IMR-90 (cell line): ENCODE results near the gene ZFP36L2. TPM values are rescaled to one million over a fixed set of nuclear protein-coding genes. Genes with fewer than 3 reads are reported as not detected.
A peak's percentile ranks its signal among the peaks of the same experiment; 100 is the strongest.

Experiments
- ATAC-seq: fragments of 200-7000 bp; cut with Tn5 transposase; 2 replicates; pipeline ENCODE4 v1.9.1; 2020; ENCODE audit warnings: low read depth, mild to moderate bottlenecking, moderate library complexity
- BruUV-seq: library from RNA; stranded (reverse); fragments of 400-500 nt; replicated peaks from 2 replicates; lab custom pipeline; 2021; lab: Mats Ljungman, UMichigan
- CTCF ChIA-PET: fragments of 300-600 bp; formaldehyde crosslinking; extraction: SDS; loops from one replicate; lab custom pipeline; 2021; ENCODE audit warnings: antibody characterized with exemption; lab: Yijun Ruan, JAX
- POLR2A ChIA-PET: fragments of 300-600 bp; sonication (Branson Sonifier 250); formaldehyde crosslinking; loops from one replicate; lab custom pipeline; 2022; ENCODE audit warnings: antibody characterized with exemption; ENCODE audit not compliant: unreplicated experiment; lab: Charles Lee
- DNase-seq: peaks from one replicate; pipeline ENCODE4 v3.0.0; 2013
- H2AFZ ChIP-seq: replicated peaks from 2 replicates; pipeline ENCODE3; 2013; ENCODE audit warnings: low read length, mild to moderate bottlenecking; ENCODE audit not compliant: poor library complexity
- H2AK5ac ChIP-seq: 2 replicates; pipeline ENCODE4 v1.6.1; 2013; ENCODE audit warnings: low read depth, low read length, inconsistent platforms
- H2AK9ac ChIP-seq: replicated peaks from 2 replicates; pipeline ENCODE3; 2013; ENCODE audit warnings: mild to moderate bottlenecking, low read depth, low read length, moderate library complexity; ENCODE audit not compliant: poor library complexity
- H2BK120ac ChIP-seq: 2 replicates; pipeline ENCODE4 v1.6.1; 2013; ENCODE audit warnings: low read depth, low read length, inconsistent platforms
- H2BK15ac ChIP-seq: 3 replicates; pipeline ENCODE4 v1.6.1; 2013; ENCODE audit warnings: low read depth, low read length, inconsistent platforms
- H2BK20ac ChIP-seq: 2 replicates; pipeline ENCODE4 v1.6.1; 2013; ENCODE audit warnings: low read depth, mild to moderate bottlenecking, inconsistent platforms, low read length, moderate library complexity
- H2BK5ac ChIP-seq: 2 replicates; pipeline ENCODE4 v1.6.1; 2013; ENCODE audit warnings: mild to moderate bottlenecking, low read depth, low read length, inconsistent platforms; ENCODE audit not compliant: poor library complexity, severe bottlenecking
- H3K14ac ChIP-seq: replicated peaks from 2 replicates; pipeline ENCODE4 v1.6.1; 2013; ENCODE audit warnings: low read depth, low read length, inconsistent platforms
- H3K18ac ChIP-seq: 2 replicates; pipeline ENCODE4 v1.6.1; 2013; ENCODE audit warnings: low read depth, low read length, control low read depth
- H3K23ac ChIP-seq: 2 replicates; pipeline ENCODE4 v1.6.1; 2013; ENCODE audit warnings: low read depth, low read length, inconsistent platforms
- H3K27ac ChIP-seq: 2 replicates; pipeline ENCODE4 v1.5.1; 2013; ENCODE audit warnings: mild to moderate bottlenecking, control low read depth, low read length; ENCODE audit not compliant: insufficient read depth
- H3K27me3 ChIP-seq: 2 replicates; pipeline ENCODE4 v1.6.1; 2013; ENCODE audit warnings: low read length; ENCODE audit not compliant: control insufficient read depth, insufficient read depth
- H3K36me3 ChIP-seq: 2 replicates; pipeline ENCODE4 v1.6.1; 2013; ENCODE audit warnings: low read length, mixed read lengths; ENCODE audit not compliant: control insufficient read depth, insufficient read depth
- H3K4ac ChIP-seq: 2 replicates; pipeline ENCODE4 v1.6.1; 2013; ENCODE audit warnings: low read depth, low read length, inconsistent platforms
- H3K4me1 ChIP-seq: 2 replicates; pipeline ENCODE4 v1.6.1; 2013; ENCODE audit warnings: low read length, mixed read lengths; ENCODE audit not compliant: control insufficient read depth, insufficient read depth
- H3K4me2 ChIP-seq: 2 replicates; pipeline ENCODE4 v1.6.1; 2013; ENCODE audit warnings: low read depth, mild to moderate bottlenecking, control low read depth, low read length, moderate library complexity
- H3K4me3 ChIP-seq: 2 replicates; pipeline ENCODE4 v1.5.1; 2013; ENCODE audit warnings: low read depth, mild to moderate bottlenecking, control low read depth, low read length, moderate library complexity; ENCODE audit not compliant: insufficient read depth
- H3K56ac ChIP-seq: 2 replicates; pipeline ENCODE4 v1.6.1; 2013; ENCODE audit warnings: low read length, inconsistent platforms; ENCODE audit not compliant: insufficient read depth; ENCODE audit errors: extremely low read depth
- H3K79me1 ChIP-seq, 2 experiments: 2 replicates each; pipeline ENCODE4 v1.6.1; 2013; ENCODE audit warnings: low read length in 2 of 2, inconsistent platforms in 1 of 2, low read depth in 1 of 2
- H3K9ac ChIP-seq: 2 replicates; pipeline ENCODE4 v1.6.1; 2013; ENCODE audit warnings: low read depth, low read length, control low read depth
- H3K9me1 ChIP-seq: 2 replicates; pipeline ENCODE4 v1.6.1; 2013; ENCODE audit warnings: low read length, inconsistent platforms; ENCODE audit not compliant: insufficient read depth
- H3K9me3 ChIP-seq: 2 replicates; pipeline ENCODE4 v1.6.1; 2013; ENCODE audit warnings: low read length; ENCODE audit not compliant: control insufficient read depth, insufficient read depth
- H4K20me1 ChIP-seq: 2 replicates; pipeline ENCODE4 v1.6.1; 2013; ENCODE audit warnings: low read length, inconsistent platforms; ENCODE audit not compliant: insufficient read depth
- H4K5ac ChIP-seq: 2 replicates; pipeline ENCODE4 v1.6.1; 2013; ENCODE audit warnings: mild to moderate bottlenecking, low read depth, low read length, control low read depth
- H4K8ac ChIP-seq, 2 experiments: 2 replicates each; pipeline ENCODE4 v1.6.1; 2013; ENCODE audit warnings: low read depth in 2 of 2, low read length in 2 of 2, control low read depth in 1 of 2, inconsistent platforms in 1 of 2
- H4K91ac ChIP-seq: 2 replicates; pipeline ENCODE4 v1.6.1; 2013; ENCODE audit warnings: low read depth, low read length, inconsistent platforms; ENCODE audit not compliant: insufficient read depth
- CTCF ChIP-seq: conservative IDR thresholded peaks from 2 replicates; pipeline ENCODE4 v1.5.1; 2012; ENCODE audit warnings: mild to moderate bottlenecking, low read depth, low read length, improper control_type of control experiment
- FOS ChIP-seq: fragments of 150-350 bp; IDR thresholded peaks from 2 replicates; pipeline ENCODE4 v1.6.1; 2016; ENCODE audit warnings: low read depth, low read length
- MAFK ChIP-seq: IDR thresholded peaks from 2 replicates; pipeline ENCODE4 v1.6.1; 2012; ENCODE audit warnings: low read depth, low read length, improper control_type of control experiment
- POLR2A ChIP-seq: IDR thresholded peaks from 2 replicates; pipeline ENCODE4 v1.6.1; 2012; ENCODE audit warnings: mild to moderate bottlenecking, low read depth, low read length
- WGBS, 2 experiments: methylation state at CpG; one replicate each; pipeline versions ENCODE4 v1.1.5 to v1.1.7; 2013; ENCODE audit warnings: missing lambda C conversion rate in 2 of 2; ENCODE audit not compliant: insufficient read length in 1 of 2; ENCODE audit errors: extremely low coverage in 2 of 2; 5-methylcytosine and 5-hydroxymethylcytosine counted together
- dilution Hi-C: fragments of 300-500 bp; cut with HindIII; formaldehyde crosslinking; loops from one replicate; pipeline ENCODE4 v1.14.3; 2018; ENCODE audit warnings: low sequenced_read_pairs; ENCODE audit not compliant: unreplicated experiment
- in situ Hi-C: fragments of 300-500 bp; cut with MboI; formaldehyde crosslinking; loops from 3 replicates; pipeline ENCODE4 v1.14.3; 2019; ENCODE audit warnings: low sequenced_read_pairs, inconsistent platforms, mixed read lengths
- intact Hi-C: fragments of 100-400 bp; cut with micrococcal nuclease; formaldehyde crosslinking; loops from 2 replicates; pipeline ENCODE4 v1.10.0; 2022
- polyA plus RNA-seq, 3 experiments: library from polyadenylated mRNA; depleted of rRNA; stranded (reverse); fragments of >200 nt; gene quantifications; 2 replicates each; pipeline ENCODE4 v1.2.3, GENCODE V29; 2012; ENCODE audit warnings: low replicate concordance in 1 of 3
- total RNA-seq: library from RNA; depleted of rRNA; stranded (reverse); fragments of >200 nt; gene quantifications from 2 replicates; pipeline ENCODE4 v1.2.3, GENCODE V29; 2012

Gene ZFP36L2
- total and polyA plus RNA-seq, 2 of the 4 experiments (the other 2 are of a cell fraction) = 1.8 to 20.1 TPM

- Histone ChIP-seq H4K91ac (no peak overlapping the region), H2AK9ac (no peak overlapping the region), H3K4me3 (no peak overlapping the region), H3K27ac (no peak overlapping the region), H3K36me3 (no peaks in the 10 kb centered on the region), H2BK5ac (no peak overlapping the region), H3K56ac (no peak overlapping the region), H2AFZ (no peak overlapping the region), H3K18ac (no peak overlapping the region), H4K8ac (no peak overlapping the region), H4K20me1 (no peaks in the 10 kb centered on the region; the same call in 1 of the 2 replicates), H3K4me2 (no peak overlapping the region), H2BK120ac (no peak overlapping the region), H3K9me1 (no peaks in the 10 kb centered on the region), H3K4ac (no peak overlapping the region), H3K27me3 (no peaks in the 10 kb centered on the region), H3K9me3 (no peaks in the 10 kb centered on the region), H3K23ac (no peak overlapping the region), H3K14ac (no peak overlapping the region), H3K9ac (no peak overlapping the region), H2AK5ac (no peak overlapping the region), H2BK20ac (no peak overlapping the region), H3K4me1 (no peaks in the 10 kb centered on the region), H2BK15ac (no peak overlapping the region), H4K5ac (no peak overlapping the region), H3K79me1 (no peaks in the 10 kb centered on the region)
- TF ChIP-seq MAFK (no peak), FOS (no peak), POLR2A (no peak), CTCF (0 out of 2 replicates have a peak, but pooled peaks have one; percentile 6)
- dilution Hi-C loops = no loop called here
- ATAC-seq = no peak
- in situ Hi-C loops = loop anchor here (10.0 kb wide), 1 partner anchor 385 kb away; no protein-coding TSS in a partner anchor
- POLR2A ChIA-PET = no interaction called here
- WGBS, 2 experiments = 78% methylated on average over 3 of the region's 13 CpGs; no CpG with 5 or more reads in 1 of the 2 experiments
- intact Hi-C loops = no loop called here
- BruUV-seq = no TSS peak
- CTCF ChIA-PET = interaction anchor here (0.6 to 1.4 kb wide), 2 partner anchors 11 to 289 kb away, joined by 4 to 5 read pairs; no protein-coding TSS in a partner anchor
- DNase-seq = no peak
These were observed 13.8 kb upstream of the ZFP36L2 start for GRCh38 chr2:43239981-43240765.
